NT2/D1 (cell line): ENCODE results near the gene ACVRL1.
"Not testable (repeated sequence)": the region's sequence is repeated elsewhere in the genome, so short reads cannot be mapped to it uniquely, and the experiment has no call there.

Experiments used
- DNase-seq: peaks from one replicate; pipeline ENCODE4 v3.0.0-alpha.2; 2011; ENCODE audit warnings: low read depth, low spot score
- H3K27me3 ChIP-seq: 2 replicates; pipeline ENCODE4 v1.6.0; 2011; ENCODE audit warnings: mild to moderate bottlenecking; ENCODE audit not compliant: insufficient read length, insufficient read depth
- H3K36me3 ChIP-seq: 2 replicates; pipeline ENCODE4 v1.6.1; 2011; ENCODE audit warnings: mild to moderate bottlenecking, low read length, mixed read lengths; ENCODE audit not compliant: insufficient read depth, insufficient read length
- H3K4me1 ChIP-seq: 2 replicates; pipeline ENCODE4 v1.5.1; 2011; ENCODE audit not compliant: insufficient read depth, insufficient read length
- H3K4me3 ChIP-seq: 2 replicates; pipeline ENCODE4 v1.5.1; 2011; ENCODE audit warnings: low read depth; ENCODE audit not compliant: insufficient read length
- H3K9ac ChIP-seq: 2 replicates; pipeline ENCODE4 v1.6.0; 2011; ENCODE audit warnings: low read depth; ENCODE audit not compliant: insufficient read length
- H3K9me3 ChIP-seq: 2 replicates; pipeline ENCODE4 v1.5.1; 2011; ENCODE audit warnings: mild to moderate bottlenecking, low read length; ENCODE audit not compliant: insufficient read depth
- SUZ12 ChIP-seq: IDR thresholded peaks from 2 replicates; pipeline ENCODE4 v1.6.1; 2011; ENCODE audit not compliant: insufficient read length, insufficient read depth; ENCODE audit errors: extremely low read depth
- YY1 ChIP-seq: IDR thresholded peaks from 2 replicates; pipeline ENCODE4 v1.6.1; 2011; ENCODE audit not compliant: insufficient read length, insufficient read depth
- ZNF274 ChIP-seq: IDR thresholded peaks from 2 replicates; pipeline ENCODE4 v1.6.1; 2011; ENCODE audit warnings: mild to moderate bottlenecking, low read depth, low read length

The ACVRL1 gene

DNA sequence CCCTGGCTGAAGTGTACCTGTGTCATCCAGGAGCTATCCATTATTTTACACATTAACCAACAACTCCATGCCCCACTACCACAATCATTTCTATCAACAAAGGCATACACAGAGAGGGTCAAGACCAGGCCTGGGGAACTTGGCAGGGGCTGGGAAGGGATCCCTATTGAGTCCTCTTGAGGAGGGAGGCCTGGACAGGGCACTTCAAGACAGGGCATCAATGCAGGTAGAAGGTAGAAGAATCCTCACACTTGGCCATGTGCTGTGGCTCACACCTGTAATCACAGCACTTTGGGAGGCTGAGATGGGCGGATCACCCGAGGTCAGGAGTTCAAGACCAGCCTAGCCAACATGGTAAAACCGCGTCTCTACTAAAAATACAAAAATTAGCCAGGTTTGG is 32.8 kb upstream of the ACVRL1 start:
- H3K4me1 ChIP-seq, result peaks cover 21% of the 10 kb centered on the region
- no peak overlapping the region for H3K9ac ChIP-seq
- H3K4me3 ChIP-seq, result no peak overlapping the region
- H3K27me3 ChIP-seq, result peaks cover 15% of the 10 kb centered on the region
- no peak for DNase-seq
- no peaks in the 10 kb centered on the region for H3K36me3 ChIP-seq
- TF ChIP-seq ZNF274, result no peak
- no peak for TF ChIP-seq YY1
- TF ChIP-seq SUZ12, result no peak
- no peaks in the 10 kb centered on the region for H3K9me3 ChIP-seq

GRCh38 chr12:51879102-51879501 is 28.2 kb upstream of the ACVRL1 start:
- no peak overlapping the region for H3K4me3 ChIP-seq
- H3K36me3 ChIP-seq, result no peaks in the 10 kb centered on the region
- no peaks in the 10 kb centered on the region for H3K27me3 ChIP-seq
- H3K9me3 ChIP-seq, result no peaks in the 10 kb centered on the region
- no peak for DNase-seq
- no peak overlapping the region for H3K9ac ChIP-seq
- no peak for TF ChIP-seq SUZ12
- TF ChIP-seq YY1, result no peak
- TF ChIP-seq ZNF274, result no peak
- no peaks in the 10 kb centered on the region for H3K4me1 ChIP-seq

- H3K27me3 ChIP-seq, result no peaks in the 10 kb centered on the region
- no peak overlapping the region for H3K9ac ChIP-seq
- no peaks in the 10 kb centered on the region for H3K36me3 ChIP-seq
- peaks cover 7% of the 10 kb centered on the region; the same call in 1 of the 2 replicates for H3K9me3 ChIP-seq
- no peak for TF ChIP-seq SUZ12
- TF ChIP-seq ZNF274, result no peak
- no peak for TF ChIP-seq YY1
- H3K4me3 ChIP-seq, result no peak overlapping the region
- DNase-seq, result no peak
- H3K4me1 ChIP-seq, result peaks cover 4% of the 10 kb centered on the region
Measured at GRCh38 chr12:51883295-51883694, 24.0 kb upstream of the ACVRL1 start.

DNA sequence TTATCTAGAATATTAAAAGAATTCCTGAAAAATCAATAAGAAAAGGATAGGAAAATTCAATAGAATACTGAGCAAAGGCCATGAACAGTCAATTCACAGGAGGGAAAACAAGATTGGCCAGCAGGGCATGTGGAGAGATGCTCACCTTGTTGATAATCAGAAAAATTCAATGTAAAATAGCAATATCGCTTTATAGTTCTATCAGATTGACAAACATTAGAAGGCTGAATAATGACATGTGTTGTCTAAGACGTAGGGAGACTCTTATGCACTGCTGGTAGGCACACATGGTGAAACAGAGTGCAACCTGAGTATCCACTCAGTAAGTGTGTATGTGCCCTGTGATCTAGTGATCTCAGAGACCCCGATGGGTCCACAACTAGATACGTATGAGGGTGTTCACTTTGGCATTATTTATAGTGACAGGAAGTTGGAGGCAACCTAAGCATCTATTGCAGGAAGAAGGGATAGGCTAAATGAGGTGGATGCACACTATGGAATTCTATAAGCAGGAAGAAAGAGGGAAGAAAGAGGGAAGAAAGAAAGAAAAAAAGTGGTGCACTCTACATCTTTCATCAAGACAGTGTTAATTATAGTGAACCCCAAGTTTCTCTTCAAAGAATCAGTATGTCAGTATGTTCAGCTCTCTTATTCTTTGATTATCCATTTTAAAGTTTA is 23.2 kb upstream of the ACVRL1 start:
- H3K36me3 ChIP-seq, result no peaks in the 10 kb centered on the region
- no peak overlapping the region for H3K4me3 ChIP-seq
- no peak overlapping the region for H3K9ac ChIP-seq
- peaks cover 13% of the 10 kb centered on the region for H3K4me1 ChIP-seq
- DNase-seq, result no peak
- no peaks in the 10 kb centered on the region for H3K27me3 ChIP-seq
- peaks cover 7% of the 10 kb centered on the region; the same call in 1 of the 2 replicates for H3K9me3 ChIP-seq
- TF ChIP-seq SUZ12 (no peak), ZNF274 (no peak), YY1 (no peak)

DNA sequence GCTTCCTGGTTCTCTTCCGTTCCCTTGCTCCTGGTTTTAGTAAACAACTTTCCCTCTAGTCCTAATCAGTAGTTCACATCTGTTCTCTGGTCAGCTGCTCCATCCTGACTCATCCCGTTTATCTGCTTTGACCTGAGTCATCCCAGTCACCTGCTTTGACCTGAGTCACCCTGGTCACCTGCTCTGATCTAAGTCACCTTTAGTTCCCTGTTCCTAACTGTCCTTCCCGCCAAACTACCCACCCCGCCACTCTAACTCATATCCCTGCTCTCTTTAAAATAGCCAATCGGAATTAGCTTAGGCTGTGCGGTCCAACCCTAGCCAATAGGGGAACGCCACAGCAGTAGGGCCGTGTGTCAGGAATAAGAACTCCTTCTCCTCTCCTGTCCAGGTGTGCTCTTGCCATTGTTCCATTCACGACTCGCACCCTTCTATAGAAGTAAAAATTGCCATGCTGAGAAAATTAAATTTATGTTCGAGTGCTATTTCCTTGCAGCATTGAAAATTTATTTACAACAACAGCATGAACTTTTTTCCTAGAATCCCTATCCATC is 22.6 kb upstream of the ACVRL1 start:
- TF ChIP-seq ZNF274 (no peak), SUZ12 (no peak), YY1 (no peak)
- peaks cover 7% of the 10 kb centered on the region; the same call in 1 of the 2 replicates for H3K9me3 ChIP-seq
- H3K4me3 ChIP-seq, result no peak overlapping the region
- DNase-seq, result no peak
- H3K27me3 ChIP-seq, result no peaks in the 10 kb centered on the region
- H3K4me1 ChIP-seq, result peaks cover 15% of the 10 kb centered on the region
- no peaks in the 10 kb centered on the region for H3K36me3 ChIP-seq
- H3K9ac ChIP-seq, result no peak overlapping the region

GRCh38 chr12:51885294-51886020 is 21.8 kb upstream of the ACVRL1 start:
- H3K9me3 ChIP-seq, DNase-seq: not testable (repeated sequence)

GRCh38 chr12:51886021-51886710 is 21.1 kb upstream of the ACVRL1 start:
- DNase-seq, result no peak
- no peak overlapping the region for H3K9ac ChIP-seq
- H3K4me3 ChIP-seq, result no peak overlapping the region
- peaks cover 20% of the 10 kb centered on the region for H3K4me1 ChIP-seq
- peaks cover 7% of the 10 kb centered on the region; the same call in 1 of the 2 replicates for H3K9me3 ChIP-seq
- no peaks in the 10 kb centered on the region for H3K27me3 ChIP-seq
- H3K36me3 ChIP-seq, result no peaks in the 10 kb centered on the region
- TF ChIP-seq ZNF274, result no peak
- no peak for TF ChIP-seq YY1

More at GRCh38 chr12:51885294-51886020, 21.8 kb upstream of the ACVRL1 start:
- not testable (repeated sequence) for H3K36me3 ChIP-seq, H3K4me3 ChIP-seq, H3K9ac ChIP-seq, H3K27me3 ChIP-seq
- H3K4me1 ChIP-seq, result peaks cover 15% of the 10 kb centered on the region
